K562 (cell line): ENCODE data around the gene CERCAM. TPM values are rescaled to one million over a fixed set of nuclear protein-coding genes. Genes with fewer than 3 reads are reported as not detected.

Source experiments
- CAMTA2 ChIP-seq: fragments of 250-450 bp; sonication (Bioruptor Pico); conservative IDR thresholded peaks from 2 replicates; pipeline ENCODE4 v1.5.1; 2022
- CBFA2T3 ChIP-seq: fragments of 450-650 bp; IDR thresholded peaks from 2 replicates; pipeline ENCODE4 v1.6.1; 2017
- CCNT2 ChIP-seq: IDR thresholded peaks from 2 replicates; pipeline ENCODE4 v1.6.1; 2011; ENCODE audit warnings: borderline replicate concordance, low read depth, mild to moderate bottlenecking, moderate library complexity, mixed read lengths, low read length; ENCODE audit not compliant: insufficient read length; ENCODE audit errors: extremely low read depth
- CXXC5 ChIP-seq: fragments of 250-450 bp; sonication (Bioruptor Pico); IDR thresholded peaks from 2 replicates; pipeline ENCODE4 v1.8.0; 2022; ENCODE audit warnings: inconsistent platforms, mild to moderate bottlenecking, moderate library complexity
- E2F6 ChIP-seq, 2 experiments: IDR thresholded peaks; 2 replicates each; pipeline ENCODE4 v1.6.1; 2011; ENCODE audit warnings: borderline replicate concordance in 1 of 2, control low read depth in 1 of 2, low read depth in 1 of 2, low read length in 1 of 2, mild to moderate bottlenecking in 1 of 2, mixed read lengths in 1 of 2, moderate library complexity in 1 of 2; ENCODE audit not compliant: insufficient read depth in 1 of 2, insufficient read length in 1 of 2, poor library complexity in 1 of 2, severe bottlenecking in 1 of 2; ENCODE audit errors: extremely low read depth in 1 of 2
- EWSR1 ChIP-seq: fragments of 450-650 bp; IDR thresholded peaks from 2 replicates; pipeline ENCODE4 v1.6.1; 2018; ENCODE audit warnings: borderline replicate concordance, mild to moderate bottlenecking, low read depth, moderate library complexity; ENCODE audit not compliant: partially characterized antibody
- FOXM1 ChIP-seq, 2 experiments: fragments of 450-650 bp in 1 of 2; sonication (generic) in 1 of 2; formaldehyde crosslinking in 1 of 2; IDR thresholded peaks; 2 replicates each; pipeline versions ENCODE4 v1.6.1 to v1.9.0; 2017 to 2022; ENCODE audit warnings: low read depth in 2 of 2, mild to moderate bottlenecking in 2 of 2, missing genetic modification reagents in 1 of 2, moderate library complexity in 1 of 2
- KDM2B ChIP-seq: fragments of 250-450 bp; sonication (Bioruptor Pico); IDR thresholded peaks from 2 replicates; pipeline ENCODE4 v1.8.0; 2021; ENCODE audit warnings: mild to moderate bottlenecking, moderate library complexity
- MCM2 ChIP-seq: fragments of 450-650 bp; IDR thresholded peaks from 2 replicates; pipeline ENCODE4 v1.6.1; 2017; ENCODE audit warnings: low read depth, mild to moderate bottlenecking
- PHF20 ChIP-seq: fragments of 450-650 bp; IDR thresholded peaks from 2 replicates; pipeline ENCODE4 v1.6.1; 2018; ENCODE audit not compliant: partially characterized antibody
- POU5F1 ChIP-seq: fragments of 150-350 bp; IDR thresholded peaks from 2 replicates; pipeline ENCODE4 v1.6.1; 2014; ENCODE audit warnings: borderline replicate concordance, low read length, low read depth, mild to moderate bottlenecking; ENCODE audit not compliant: partially characterized antibody
- PTBP1 ChIP-seq: fragments of 200-400 bp; formaldehyde crosslinking; IDR thresholded peaks from 2 replicates; pipeline ENCODE4 v1.6.1; 2017; ENCODE audit warnings: low read depth, low read length
- RBFOX2 ChIP-seq: fragments of 200-400 bp; formaldehyde crosslinking; IDR thresholded peaks from 2 replicates; pipeline ENCODE4 v1.6.1; 2017; ENCODE audit warnings: low read depth, mild to moderate bottlenecking, low read length, moderate library complexity
- RBM34 ChIP-seq: fragments of 200-400 bp; formaldehyde crosslinking; IDR thresholded peaks from 2 replicates; pipeline ENCODE4 v1.6.1; 2018; ENCODE audit warnings: low read length, borderline replicate concordance; ENCODE audit not compliant: insufficient read depth
- RFX7 ChIP-seq: fragments of 250-450 bp; sonication (Bioruptor Pico); IDR thresholded peaks from 2 replicates; pipeline ENCODE4 v1.5.1; 2021; ENCODE audit warnings: mild to moderate bottlenecking
- SRSF9 ChIP-seq: fragments of 200-400 bp; formaldehyde crosslinking; IDR thresholded peaks from 2 replicates; pipeline ENCODE4 v1.6.1; 2017; ENCODE audit warnings: low read depth, low read length, borderline replicate concordance
- THAP12 ChIP-seq: fragments of 250-450 bp; sonication (Bioruptor Pico); IDR thresholded peaks from 2 replicates; pipeline ENCODE4 v1.9.0; 2021; ENCODE audit warnings: mild to moderate bottlenecking, inconsistent platforms
- ZKSCAN1 ChIP-seq: fragments of 150-350 bp; IDR thresholded peaks from 2 replicates; pipeline ENCODE4 v1.6.1; 2016; ENCODE audit warnings: low read depth, low read length
- ZNF184 ChIP-seq: sonication (generic); formaldehyde crosslinking; IDR thresholded peaks from 2 replicates; pipeline ENCODE4 v1.5.0; 2020; ENCODE audit warnings: missing genetic modification reagents
- ZNF263 ChIP-seq: sonication (generic); formaldehyde crosslinking; IDR thresholded peaks from 2 replicates; pipeline ENCODE4 v1.8.0; 2022; ENCODE audit warnings: mild to moderate bottlenecking, missing genetic modification reagents, borderline replicate concordance
- polyA plus RNA-seq, 8 experiments: library from polyadenylated mRNA; depleted of rRNA in 4 of 8; stranded (reverse) in 5 of 8; unstranded in 3 of 8; fragments of >200 nt; fragmentation: Nextera tagmentation in 2 of 8; fragmentation: Illumina TruSeq in 1 of 8; extraction: Ambion mirVana in 2 of 8; extraction: Trizol in 1 of 8; gene quantifications; 2 replicates each; pipeline versions ENCODE4 v1.2.1 to v1.2.3, GENCODE V29; 2011 to 2014; ENCODE audit warnings: inconsistent platforms in 1 of 8, missing spikeins in 1 of 8
- total RNA-seq, 7 experiments: library from RNA; depleted of rRNA in 6 of 7; stranded (reverse); fragments of >200 nt in 6 of 7; fragmentation: Illumina TruSeq in 2 of 7; extraction: Trizol in 2 of 7; gene quantifications; 2 replicates each; pipeline versions ENCODE4 v1.2.1 to v1.2.3, GENCODE V29; 2011 to 2021; ENCODE audit warnings: low replicate concordance in 1 of 7
- TF ChIP-seq, protein P1 (sequence below): fragments of 200-800 bp; sonication (Bioruptor generic); IDR thresholded peaks from 2 replicates; pipeline ENCODE4 v1.6.1; 2017; ENCODE audit warnings: missing genetic modification characterization, missing compliant biosample characterization

Gene CERCAM
- total and polyA plus RNA-seq, 9 of the 15 experiments (the other 6 are each of a cell fraction or from before 2014, with no cell fraction given) = 0.75 to 24.0 (median 18.0) TPM

GRCh38 chr9:128420651-128421481 lies at the start of gene CERCAM (continued):
- TF ChIP-seq E2F6 (IDR thresholded peaks at IDR 0.05; ENCODE audit: borderline replicate concordance in 1 of 2, extremely low read depth in 1 of 2, insufficient read depth in 1 of 2, insufficient read length in 1 of 2, low read depth in 1 of 2, low read length in 1 of 2, poor library complexity in 1 of 2, severe bottlenecking in 1 of 2) = peak in 1 of 2 experiments; percentile 58
- TF ChIP-seq CCNT2 = peak; percentile 6
- TF ChIP-seq RBM34 = no peak
- TF ChIP-seq RFX7 = no peak
- no peak for TF ChIP-seq MCM2
- no peak for TF ChIP-seq CXXC5 (CRISPR knock-in tag)
- TF ChIP-seq FOXM1 (IDR thresholded peaks at IDR 0.05; ENCODE audit: low read depth) = no peak
- TF ChIP-seq FOXM1 (CRISPR knock-in tag; IDR thresholded peaks at IDR 0.05; ENCODE audit: low read depth) = 0 out of 2 replicates have a peak, but pooled peaks have one; percentile 16
- no peak for TF ChIP-seq POU5F1
- TF ChIP-seq EWSR1 = no peak
- TF ChIP-seq SRSF9 = no peak
- no peak for TF ChIP-seq ZKSCAN1
- TF ChIP-seq RBFOX2 = peak; percentile 49; the same call in 1 of the 2 replicates
- no peak for TF ChIP-seq PTBP1
- TF ChIP-seq PHF20 = peak; percentile 26
- no peak for TF ChIP-seq ZNF184
- no peak for TF ChIP-seq CBFA2T3
- TF ChIP-seq CAMTA2 (CRISPR knock-in tag) = no peak
- 0 out of 2 replicates have a peak, but pooled peaks have one; percentile 23 for TF ChIP-seq KDM2B (CRISPR knock-in tag)
- TF ChIP-seq, protein P1, sequence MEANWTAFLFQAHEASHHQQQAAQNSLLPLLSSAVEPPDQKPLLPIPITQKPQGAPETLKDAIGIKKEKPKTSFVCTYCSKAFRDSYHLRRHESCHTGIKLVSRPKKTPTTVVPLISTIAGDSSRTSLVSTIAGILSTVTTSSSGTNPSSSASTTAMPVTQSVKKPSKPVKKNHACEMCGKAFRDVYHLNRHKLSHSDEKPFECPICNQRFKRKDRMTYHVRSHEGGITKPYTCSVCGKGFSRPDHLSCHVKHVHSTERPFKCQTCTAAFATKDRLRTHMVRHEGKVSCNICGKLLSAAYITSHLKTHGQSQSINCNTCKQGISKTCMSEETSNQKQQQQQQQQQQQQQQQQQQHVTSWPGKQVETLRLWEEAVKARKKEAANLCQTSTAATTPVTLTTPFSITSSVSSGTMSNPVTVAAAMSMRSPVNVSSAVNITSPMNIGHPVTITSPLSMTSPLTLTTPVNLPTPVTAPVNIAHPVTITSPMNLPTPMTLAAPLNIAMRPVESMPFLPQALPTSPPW (CRISPR knock-in tag) = peak; percentile 80
- TF ChIP-seq THAP12 = 0 out of 2 replicates have a peak, but pooled peaks have one; percentile 14
- no peak for TF ChIP-seq ZNF263 (CRISPR knock-in tag)
